Globus pallidus (tissue), 1 donor: ENCODE data around the gene HRAS.
"Not testable (repeated sequence)": the region's sequence is repeated elsewhere in the genome, so short reads cannot be mapped to it uniquely, and the experiment has no call there.

Experiments used
- DNase-seq: peaks from one replicate; pipeline ENCODE4 v3.0.0-alpha.2; 2015; ENCODE audit warnings: low spot score

Gene HRAS

GRCh38 chr11:535519-536454, at the start of gene HRAS:
TSS of gene HRAS (minus strand) at chr11:535576.
- DNase-seq: peak; percentile 93

GRCh38 chr11:584287-584686, 48.9 kb upstream of the HRAS start:
- DNase-seq: no peak

- DNase-seq: no peak
Observed at GRCh38 chr11:581752-582151, 46.4 kb upstream of the HRAS start.

- DNase-seq: no peak
Observed at GRCh38 chr11:581342-581741, 46.0 kb upstream of the HRAS start.

- DNase-seq: no peak
Observed at GRCh38 chr11:579830-580601, 44.6 kb upstream of the HRAS start.

GRCh38 chr11:578276-579035, 43.1 kb upstream of the HRAS start:
- no peak for DNase-seq

- DNase-seq: no peak
Observed at GRCh38 chr11:577611-577894, 42.2 kb upstream of the HRAS start.

GRCh38 chr11:576811-577610, 41.6 kb upstream of the HRAS start:
- no peak for DNase-seq

GRCh38 chr11:575996-576768, 40.8 kb upstream of the HRAS start, which contains the start of gene PHRF1:
TSS of gene PHRF1 (plus strand) at chr11:576470. CDS start at chr11:581513, 5,043 bp downstream.
- peak; percentile 96 for DNase-seq

GRCh38 chr11:575313-575995, 40.1 kb upstream of the HRAS start:
- DNase-seq: no peak

GRCh38 chr11:574632-575312, 39.4 kb upstream of the HRAS start:
- no peak for DNase-seq

- DNase-seq: not testable (repeated sequence)
Observed at GRCh38 chr11:574031-574570, 38.7 kb upstream of the HRAS start.

- no peak for DNase-seq
Observed at GRCh38 chr11:573146-573759, 37.9 kb upstream of the HRAS start.

GRCh38 chr11:571802-572185, 36.4 kb upstream of the HRAS start:
- no peak for DNase-seq

GRCh38 chr11:569158-569885, 33.9 kb upstream of the HRAS start:
- DNase-seq: no peak

GRCh38 chr11:568306-569157, 33.2 kb upstream of the HRAS start:
- peak; percentile 86 for DNase-seq

GRCh38 chr11:567629-568292, 32.4 kb upstream of the HRAS start:
- DNase-seq: no peak
